Regular cardiac myocyte (primary cell): ENCODE data around the gene YAP1. TPM values are rescaled to one million over a fixed set of nuclear protein-coding genes. Genes with fewer than 3 reads are reported as not detected.

Source experiments
- total RNA-seq: library from RNA; depleted of rRNA; stranded (reverse); fragments of >200 nt; gene quantifications from 2 replicates; pipeline ENCODE4 v1.2.3, GENCODE V29; 2014

YAP1 gene
- total RNA-seq, result 157 and 180 TPM in 2 replicates

DNA sequence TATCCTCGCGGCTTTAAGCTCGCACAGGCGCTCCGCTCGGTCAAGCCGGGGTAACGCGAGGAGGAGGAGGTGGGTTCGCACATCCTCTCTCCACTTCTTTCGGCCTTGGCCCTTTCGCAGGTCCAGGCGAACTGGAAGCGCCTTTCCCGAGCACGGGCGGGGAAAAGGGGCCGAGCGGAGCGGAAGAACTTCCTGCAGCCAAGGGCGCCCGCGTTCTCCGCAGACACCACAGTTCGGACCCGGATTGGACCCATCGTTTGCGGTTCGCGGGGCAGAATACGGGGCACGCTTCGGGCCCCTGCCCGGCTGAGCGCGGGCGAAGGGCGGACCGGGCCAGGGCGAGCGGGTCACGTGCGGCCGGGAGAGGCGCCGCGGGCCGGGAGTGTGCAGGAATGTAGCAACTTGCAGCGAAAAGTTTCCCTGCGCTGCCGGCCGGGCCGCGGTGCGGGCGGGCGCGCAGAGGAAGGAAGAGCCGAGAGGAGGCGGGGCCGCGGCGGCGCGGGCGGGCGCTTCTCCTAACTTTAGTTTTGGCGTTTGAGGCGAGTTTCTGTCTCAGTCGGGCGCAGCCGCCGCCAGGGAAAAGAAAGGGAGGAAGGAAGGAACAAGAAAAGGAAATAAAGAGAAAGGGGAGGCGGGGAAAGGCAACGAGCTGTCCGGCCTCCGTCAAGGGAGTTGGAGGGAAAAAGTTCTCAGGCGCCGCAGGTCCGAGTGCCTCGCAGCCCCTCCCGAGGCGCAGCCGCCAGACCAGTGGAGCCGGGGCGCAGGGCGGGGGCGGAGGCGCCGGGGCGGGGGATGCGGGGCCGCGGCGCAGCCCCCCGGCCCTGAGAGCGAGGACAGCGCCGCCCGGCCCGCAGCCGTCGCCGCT, at the start of gene YAP1:
YAP1 (plus strand) TSS at position 552 of the 865 bp plus-strand sequence. CDS start 402 bp downstream, outside the sequence.

Other genes with a start within 250 kb of the YAP1 start
- 0.96 and 2.8 TPM in 2 replicates for gene CEP126, start 195.4 kb upstream of the YAP1 start, total RNA-seq
- under 0.01 and 0.28 TPM in 2 replicates for gene ANGPTL5, start 193.9 kb upstream of the YAP1 start, total RNA-seq
- 8.7 and 9.4 TPM in 2 replicates for gene CFAP300, start 63.0 kb upstream of the YAP1 start, total RNA-seq
- 1.3 and 8.2 TPM in 2 replicates for gene BIRC3, start 207.0 kb downstream of the YAP1 start, total RNA-seq
- 82.3 and 92.4 TPM in 2 replicates for gene BIRC2, start 236.8 kb downstream of the YAP1 start, total RNA-seq